ENCODE data around the gene PDE11A. TPM values are rescaled to one million over a fixed set of nuclear protein-coding genes. Genes with fewer than 3 reads are reported as not detected.

PDE11A gene
- total and polyA plus RNA-seq, 2 experiments from 2014 or later: 0.08 to 0.73 TPM

DNA sequence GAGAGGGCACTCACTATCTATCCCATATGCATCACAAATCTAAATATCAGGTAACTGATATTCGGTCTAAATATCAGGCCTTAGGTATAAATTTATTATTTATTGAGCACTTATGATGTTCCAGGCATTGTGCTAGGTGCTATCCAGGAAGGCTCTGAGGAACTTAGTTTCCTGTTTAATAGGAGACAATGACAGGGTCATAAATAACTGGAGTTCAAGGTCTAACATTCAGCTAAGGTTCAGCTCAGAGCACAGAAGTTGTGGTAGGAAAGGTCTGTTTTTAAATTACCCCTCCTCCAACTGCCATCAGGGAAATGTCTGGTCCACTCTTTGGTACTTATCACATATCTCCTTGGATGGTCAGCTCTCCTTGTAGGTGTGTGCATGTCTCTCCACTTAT, 486.4 kb downstream of the PDE11A start:
- Histone ChIP-seq H3K4me2 (no peak overlapping the region), H3K79me2 (replicated peaks; ENCODE audit: insufficient read depth) (no peaks in the 10 kb centered on the region), H3K4me1 (ENCODE audit: insufficient read depth) (no peaks in the 10 kb centered on the region), H3K9me2 (ENCODE audit: insufficient read depth) (peaks cover 5% of the 10 kb centered on the region; the same call in 1 of the 2 replicates), H3F3A (replicated peaks; ENCODE audit: low read depth) (no peaks in the 10 kb centered on the region), H4K20me1 (replicated peaks; ENCODE audit: insufficient read depth) (no peaks in the 10 kb centered on the region), H3K4me3 (no peak overlapping the region), H3K27ac (ENCODE audit: low read depth) (no peak overlapping the region), H2AFZ (no peak overlapping the region), H3K27me3 (ENCODE audit: insufficient read depth) (no peaks in the 10 kb centered on the region), H3K36me3 (ENCODE audit: insufficient read depth) (no peaks in the 10 kb centered on the region)
- H3K36me3 Mint-ChIP-seq (ENCODE audit: low read depth): no peaks in the 10 kb centered on the region
- H3K4me3 Mint-ChIP-seq: no peak overlapping the region
- DNase-seq (ENCODE audit: low spot score) (no peak), ATAC-seq (no peak)
- H3K4me1 Mint-ChIP-seq: no peaks in the 10 kb centered on the region
- no peak overlapping the region for H3K27ac Mint-ChIP-seq
- H3K9me3 Mint-ChIP-seq: no peaks in the 10 kb centered on the region
- TF ChIP-seq POLR2AphosphoS5 (IDR thresholded peaks at IDR 0.05; ENCODE audit: low read depth): no peak
- TF ChIP-seq EZH2 (IDR thresholded peaks at IDR 0.05; ENCODE audit: low read depth, unreplicated experiment): no peak
- TF ChIP-seq JUNB (IDR thresholded peaks at IDR 0.05; ENCODE audit: unreplicated experiment): no peak
- TF ChIP-seq EZH2phosphoT487 (IDR thresholded peaks at IDR 0.05; ENCODE audit: unreplicated experiment): no peak
- TF ChIP-seq, protein P1, sequence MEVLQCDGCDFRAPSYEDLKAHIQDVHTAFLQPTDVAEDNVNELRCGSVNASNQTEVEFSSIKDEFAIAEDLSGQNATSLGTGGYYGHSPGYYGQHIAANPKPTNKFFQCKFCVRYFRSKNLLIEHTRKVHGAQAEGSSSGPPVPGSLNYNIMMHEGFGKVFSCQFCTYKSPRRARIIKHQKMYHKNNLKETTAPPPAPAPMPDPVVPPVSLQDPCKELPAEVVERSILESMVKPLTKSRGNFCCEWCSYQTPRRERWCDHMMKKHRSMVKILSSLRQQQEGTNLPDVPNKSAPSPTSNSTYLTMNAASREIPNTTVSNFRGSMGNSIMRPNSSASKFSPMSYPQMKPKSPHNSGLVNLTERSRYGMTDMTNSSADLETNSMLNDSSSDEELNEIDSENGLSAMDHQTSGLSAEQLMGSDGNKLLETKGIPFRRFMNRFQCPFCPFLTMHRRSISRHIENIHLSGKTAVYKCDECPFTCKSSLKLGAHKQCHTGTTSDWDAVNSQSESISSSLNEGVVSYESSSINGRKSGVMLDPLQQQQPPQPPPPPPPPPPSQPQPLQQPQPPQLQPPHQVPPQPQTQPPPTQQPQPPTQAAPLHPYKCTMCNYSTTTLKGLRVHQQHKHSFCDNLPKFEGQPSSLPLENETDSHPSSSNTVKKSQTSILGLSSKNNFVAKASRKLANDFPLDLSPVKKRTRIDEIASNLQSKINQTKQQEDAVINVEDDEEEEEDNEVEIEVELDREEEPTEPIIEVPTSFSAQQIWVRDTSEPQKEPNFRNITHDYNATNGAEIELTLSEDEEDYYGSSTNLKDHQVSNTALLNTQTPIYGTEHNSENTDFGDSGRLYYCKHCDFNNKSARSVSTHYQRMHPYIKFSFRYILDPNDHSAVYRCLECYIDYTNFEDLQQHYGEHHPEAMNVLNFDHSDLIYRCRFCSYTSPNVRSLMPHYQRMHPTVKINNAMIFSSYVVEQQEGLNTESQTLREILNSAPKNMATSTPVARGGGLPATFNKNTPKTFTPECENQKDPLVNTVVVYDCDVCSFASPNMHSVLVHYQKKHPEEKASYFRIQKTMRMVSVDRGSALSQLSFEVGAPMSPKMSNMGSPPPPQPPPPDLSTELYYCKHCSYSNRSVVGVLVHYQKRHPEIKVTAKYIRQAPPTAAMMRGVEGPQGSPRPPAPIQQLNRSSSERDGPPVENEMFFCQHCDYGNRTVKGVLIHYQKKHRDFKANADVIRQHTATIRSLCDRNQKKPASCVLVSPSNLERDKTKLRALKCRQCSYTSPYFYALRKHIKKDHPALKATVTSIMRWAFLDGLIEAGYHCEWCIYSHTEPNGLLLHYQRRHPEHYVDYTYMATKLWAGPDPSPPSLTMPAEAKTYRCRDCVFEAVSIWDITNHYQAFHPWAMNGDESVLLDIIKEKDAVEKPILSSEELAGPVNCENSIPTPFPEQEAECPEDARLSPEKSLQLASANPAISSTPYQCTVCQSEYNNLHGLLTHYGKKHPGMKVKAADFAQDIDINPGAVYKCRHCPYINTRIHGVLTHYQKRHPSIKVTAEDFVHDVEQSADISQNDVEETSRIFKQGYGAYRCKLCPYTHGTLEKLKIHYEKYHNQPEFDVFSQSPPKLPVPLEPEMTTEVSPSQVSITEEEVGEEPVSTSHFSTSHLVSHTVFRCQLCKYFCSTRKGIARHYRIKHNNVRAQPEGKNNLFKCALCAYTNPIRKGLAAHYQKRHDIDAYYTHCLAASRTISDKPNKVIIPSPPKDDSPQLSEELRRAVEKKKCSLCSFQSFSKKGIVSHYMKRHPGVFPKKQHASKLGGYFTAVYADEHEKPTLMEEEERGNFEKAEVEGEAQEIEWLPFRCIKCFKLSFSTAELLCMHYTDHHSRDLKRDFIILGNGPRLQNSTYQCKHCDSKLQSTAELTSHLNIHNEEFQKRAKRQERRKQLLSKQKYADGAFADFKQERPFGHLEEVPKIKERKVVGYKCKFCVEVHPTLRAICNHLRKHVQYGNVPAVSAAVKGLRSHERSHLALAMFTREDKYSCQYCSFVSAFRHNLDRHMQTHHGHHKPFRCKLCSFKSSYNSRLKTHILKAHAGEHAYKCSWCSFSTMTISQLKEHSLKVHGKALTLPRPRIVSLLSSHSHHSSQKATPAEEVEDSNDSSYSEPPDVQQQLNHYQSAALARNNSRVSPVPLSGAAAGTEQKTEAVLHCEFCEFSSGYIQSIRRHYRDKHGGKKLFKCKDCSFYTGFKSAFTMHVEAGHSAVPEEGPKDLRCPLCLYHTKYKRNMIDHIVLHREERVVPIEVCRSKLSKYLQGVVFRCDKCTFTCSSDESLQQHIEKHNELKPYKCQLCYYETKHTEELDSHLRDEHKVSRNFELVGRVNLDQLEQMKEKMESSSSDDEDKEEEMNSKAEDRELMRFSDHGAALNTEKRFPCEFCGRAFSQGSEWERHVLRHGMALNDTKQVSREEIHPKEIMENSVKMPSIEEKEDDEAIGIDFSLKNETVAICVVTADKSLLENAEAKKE (CRISPR knock-in tag; IDR thresholded peaks at IDR 0.05): no peak
- TF ChIP-seq NANOG (IDR thresholded peaks at IDR 0.05; ENCODE audit: borderline replicate concordance): no peak
- TF ChIP-seq STAT1 (IDR thresholded peaks at IDR 0.05; ENCODE audit: unreplicated experiment): no peak
- TF ChIP-seq ZNF331 (CRISPR knock-in tag; IDR thresholded peaks at IDR 0.05; ENCODE audit: low read depth): no peak
- no peak for TF ChIP-seq CREB1 (CRISPR knock-in tag; IDR thresholded peaks at IDR 0.05; ENCODE audit: low read depth)
- TF ChIP-seq ZNF114 (CRISPR knock-in tag; IDR thresholded peaks at IDR 0.05): no peak
- TF ChIP-seq, protein P2, sequence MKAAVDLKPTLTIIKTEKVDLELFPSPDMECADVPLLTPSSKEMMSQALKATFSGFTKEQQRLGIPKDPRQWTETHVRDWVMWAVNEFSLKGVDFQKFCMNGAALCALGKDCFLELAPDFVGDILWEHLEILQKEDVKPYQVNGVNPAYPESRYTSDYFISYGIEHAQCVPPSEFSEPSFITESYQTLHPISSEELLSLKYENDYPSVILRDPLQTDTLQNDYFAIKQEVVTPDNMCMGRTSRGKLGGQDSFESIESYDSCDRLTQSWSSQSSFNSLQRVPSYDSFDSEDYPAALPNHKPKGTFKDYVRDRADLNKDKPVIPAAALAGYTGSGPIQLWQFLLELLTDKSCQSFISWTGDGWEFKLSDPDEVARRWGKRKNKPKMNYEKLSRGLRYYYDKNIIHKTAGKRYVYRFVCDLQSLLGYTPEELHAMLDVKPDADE (IDR thresholded peaks at IDR 0.05): no peak
- TF ChIP-seq, protein P3, sequence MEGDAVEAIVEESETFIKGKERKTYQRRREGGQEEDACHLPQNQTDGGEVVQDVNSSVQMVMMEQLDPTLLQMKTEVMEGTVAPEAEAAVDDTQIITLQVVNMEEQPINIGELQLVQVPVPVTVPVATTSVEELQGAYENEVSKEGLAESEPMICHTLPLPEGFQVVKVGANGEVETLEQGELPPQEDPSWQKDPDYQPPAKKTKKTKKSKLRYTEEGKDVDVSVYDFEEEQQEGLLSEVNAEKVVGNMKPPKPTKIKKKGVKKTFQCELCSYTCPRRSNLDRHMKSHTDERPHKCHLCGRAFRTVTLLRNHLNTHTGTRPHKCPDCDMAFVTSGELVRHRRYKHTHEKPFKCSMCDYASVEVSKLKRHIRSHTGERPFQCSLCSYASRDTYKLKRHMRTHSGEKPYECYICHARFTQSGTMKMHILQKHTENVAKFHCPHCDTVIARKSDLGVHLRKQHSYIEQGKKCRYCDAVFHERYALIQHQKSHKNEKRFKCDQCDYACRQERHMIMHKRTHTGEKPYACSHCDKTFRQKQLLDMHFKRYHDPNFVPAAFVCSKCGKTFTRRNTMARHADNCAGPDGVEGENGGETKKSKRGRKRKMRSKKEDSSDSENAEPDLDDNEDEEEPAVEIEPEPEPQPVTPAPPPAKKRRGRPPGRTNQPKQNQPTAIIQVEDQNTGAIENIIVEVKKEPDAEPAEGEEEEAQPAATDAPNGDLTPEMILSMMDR (conservative IDR thresholded peaks at IDR 0.05; ENCODE audit: low read depth in 2 of 2): no peak
- TF ChIP-seq, protein P4, sequence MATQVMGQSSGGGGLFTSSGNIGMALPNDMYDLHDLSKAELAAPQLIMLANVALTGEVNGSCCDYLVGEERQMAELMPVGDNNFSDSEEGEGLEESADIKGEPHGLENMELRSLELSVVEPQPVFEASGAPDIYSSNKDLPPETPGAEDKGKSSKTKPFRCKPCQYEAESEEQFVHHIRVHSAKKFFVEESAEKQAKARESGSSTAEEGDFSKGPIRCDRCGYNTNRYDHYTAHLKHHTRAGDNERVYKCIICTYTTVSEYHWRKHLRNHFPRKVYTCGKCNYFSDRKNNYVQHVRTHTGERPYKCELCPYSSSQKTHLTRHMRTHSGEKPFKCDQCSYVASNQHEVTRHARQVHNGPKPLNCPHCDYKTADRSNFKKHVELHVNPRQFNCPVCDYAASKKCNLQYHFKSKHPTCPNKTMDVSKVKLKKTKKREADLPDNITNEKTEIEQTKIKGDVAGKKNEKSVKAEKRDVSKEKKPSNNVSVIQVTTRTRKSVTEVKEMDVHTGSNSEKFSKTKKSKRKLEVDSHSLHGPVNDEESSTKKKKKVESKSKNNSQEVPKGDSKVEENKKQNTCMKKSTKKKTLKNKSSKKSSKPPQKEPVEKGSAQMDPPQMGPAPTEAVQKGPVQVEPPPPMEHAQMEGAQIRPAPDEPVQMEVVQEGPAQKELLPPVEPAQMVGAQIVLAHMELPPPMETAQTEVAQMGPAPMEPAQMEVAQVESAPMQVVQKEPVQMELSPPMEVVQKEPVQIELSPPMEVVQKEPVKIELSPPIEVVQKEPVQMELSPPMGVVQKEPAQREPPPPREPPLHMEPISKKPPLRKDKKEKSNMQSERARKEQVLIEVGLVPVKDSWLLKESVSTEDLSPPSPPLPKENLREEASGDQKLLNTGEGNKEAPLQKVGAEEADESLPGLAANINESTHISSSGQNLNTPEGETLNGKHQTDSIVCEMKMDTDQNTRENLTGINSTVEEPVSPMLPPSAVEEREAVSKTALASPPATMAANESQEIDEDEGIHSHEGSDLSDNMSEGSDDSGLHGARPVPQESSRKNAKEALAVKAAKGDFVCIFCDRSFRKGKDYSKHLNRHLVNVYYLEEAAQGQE (IDR thresholded peaks at IDR 0.05; ENCODE audit: unreplicated experiment): no peak
- no peaks in the 10 kb centered on the region for H3K27me3 Mint-ChIP-seq (ENCODE audit: insufficient read depth, low read depth, poor library complexity)
